DMS79 treated with DMSO at 0.1 percent for 48 hours (cell line): ENCODE data around the gene GABPB2.
A peak's percentile ranks its signal among the peaks of the same experiment; 100 is the strongest.

Experiments
- DNase-seq: peaks from one replicate; lab custom pipeline; 2025; lab: John Stamatoyannopoulos, UW

GABPB2 gene

GRCh38 chr1:151133018-151133806 lies 62.7 kb downstream of the GABPB2 start:
- no peak for DNase-seq

DNA sequence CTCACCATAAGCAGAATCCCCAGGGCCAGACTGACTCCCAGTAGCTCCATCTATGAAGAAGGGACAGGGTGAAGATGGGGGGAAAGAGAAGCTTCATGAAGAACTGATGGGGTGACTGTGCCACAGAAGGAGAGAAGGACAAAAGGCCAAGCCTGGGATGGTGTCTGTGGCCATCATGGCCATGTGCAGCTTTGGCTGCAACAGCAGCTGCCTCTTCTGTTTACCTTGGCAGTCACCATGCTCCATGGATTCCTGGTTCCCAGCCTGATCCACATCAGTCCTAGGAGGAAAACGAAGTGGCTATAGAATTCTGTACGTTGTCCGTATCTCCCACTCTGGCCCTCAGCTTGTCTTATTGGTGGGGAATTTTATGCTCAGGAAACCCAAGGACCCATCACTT lies 63.8 kb downstream of the GABPB2 start:
- DNase-seq = no peak

GRCh38 chr1:151134991-151135390 lies 64.4 kb downstream of the GABPB2 start:
- no peak for DNase-seq

DNA sequence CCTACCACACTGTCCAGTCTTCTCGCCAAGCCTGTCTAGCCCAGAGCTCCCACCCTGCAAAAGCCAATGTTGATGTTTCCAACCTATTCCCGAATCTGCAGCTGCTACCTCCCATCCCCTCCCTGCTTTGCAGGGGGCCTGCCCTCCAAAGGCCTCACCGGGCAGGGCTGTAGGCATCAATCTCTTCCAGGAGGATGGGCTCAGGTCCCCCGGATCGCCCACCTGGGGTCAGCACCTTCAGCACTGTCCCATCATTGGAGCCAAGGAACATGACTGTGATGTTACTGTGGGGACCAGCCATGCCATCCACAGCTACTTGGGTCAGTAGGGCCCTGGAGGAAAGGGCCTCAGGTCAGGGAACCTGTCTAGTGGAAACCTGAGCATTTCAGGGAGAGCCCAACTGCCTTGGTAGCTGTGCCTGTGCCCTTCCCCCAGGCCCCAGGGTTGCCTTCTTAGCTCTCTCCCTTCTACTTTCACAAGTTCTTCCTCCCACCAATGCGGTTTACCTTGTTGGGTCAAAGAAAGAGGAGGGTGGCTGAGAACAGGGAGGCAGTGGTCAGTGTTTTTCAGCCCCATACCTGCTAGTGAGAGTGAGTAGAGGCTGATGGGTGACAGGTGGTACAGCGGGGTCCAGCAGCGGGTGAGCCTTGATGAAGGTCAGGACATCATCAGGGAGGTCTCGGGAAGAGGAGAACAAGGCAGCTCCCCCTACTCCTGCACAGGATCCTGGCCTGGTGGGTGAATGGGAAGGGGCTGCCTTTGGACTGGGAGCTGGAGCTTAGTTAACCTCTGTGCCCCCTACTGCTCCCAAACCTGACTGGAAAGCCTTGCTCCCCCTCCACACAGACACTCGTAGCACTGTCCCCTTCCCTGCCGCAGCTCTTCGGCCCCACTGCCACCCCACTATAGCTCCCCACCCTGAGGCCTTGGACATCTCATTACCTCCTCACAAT lies 65.1 kb downstream of the GABPB2 start:
- DNase-seq = no peak

GRCh38 chr1:151137789-151138188 lies 67.2 kb downstream of the GABPB2 start:
- DNase-seq = no peak

DNA sequence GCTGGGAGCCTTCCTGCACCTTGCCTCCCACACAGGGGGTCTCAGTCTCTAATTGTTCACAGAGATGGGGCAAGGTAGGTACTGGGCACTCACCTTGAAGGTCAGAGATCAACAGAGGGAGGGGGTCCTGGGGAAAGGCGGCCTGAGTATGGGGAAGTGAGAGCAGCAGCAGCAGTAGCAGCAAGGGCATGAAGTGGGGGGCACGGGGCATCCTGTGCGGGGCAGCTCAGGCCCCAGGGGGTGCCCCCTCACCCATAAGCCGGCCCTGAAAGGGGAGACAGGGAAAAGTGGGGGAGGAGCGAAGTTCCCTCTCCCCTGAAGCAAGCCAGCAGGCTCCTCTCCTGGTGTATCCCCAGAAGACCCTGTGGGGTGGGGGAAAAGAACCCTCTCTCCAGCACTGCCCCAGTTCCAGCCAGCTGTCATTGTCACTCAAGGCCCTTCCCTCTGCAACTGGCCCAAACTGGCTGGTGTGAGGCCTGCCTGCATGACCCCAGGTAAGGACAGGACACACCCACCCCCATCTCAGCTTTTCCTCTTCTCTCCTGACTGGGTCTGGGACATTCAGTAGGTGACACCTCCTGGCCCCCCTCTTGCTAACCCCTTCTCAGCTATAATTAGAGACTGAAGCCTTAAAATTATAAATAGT lies 72.0 kb downstream of the GABPB2 start:
- DNase-seq = no peak

GRCh38 chr1:151143057-151143435 lies 72.5 kb downstream of the GABPB2 start:
- DNase-seq = no peak

GRCh38 chr1:151143986-151144385 lies 73.4 kb downstream of the GABPB2 start:
- DNase-seq = no peak

GRCh38 chr1:151144474-151145303 lies 74.1 kb downstream of the GABPB2 start:
- DNase-seq = peak; percentile 34

DNA sequence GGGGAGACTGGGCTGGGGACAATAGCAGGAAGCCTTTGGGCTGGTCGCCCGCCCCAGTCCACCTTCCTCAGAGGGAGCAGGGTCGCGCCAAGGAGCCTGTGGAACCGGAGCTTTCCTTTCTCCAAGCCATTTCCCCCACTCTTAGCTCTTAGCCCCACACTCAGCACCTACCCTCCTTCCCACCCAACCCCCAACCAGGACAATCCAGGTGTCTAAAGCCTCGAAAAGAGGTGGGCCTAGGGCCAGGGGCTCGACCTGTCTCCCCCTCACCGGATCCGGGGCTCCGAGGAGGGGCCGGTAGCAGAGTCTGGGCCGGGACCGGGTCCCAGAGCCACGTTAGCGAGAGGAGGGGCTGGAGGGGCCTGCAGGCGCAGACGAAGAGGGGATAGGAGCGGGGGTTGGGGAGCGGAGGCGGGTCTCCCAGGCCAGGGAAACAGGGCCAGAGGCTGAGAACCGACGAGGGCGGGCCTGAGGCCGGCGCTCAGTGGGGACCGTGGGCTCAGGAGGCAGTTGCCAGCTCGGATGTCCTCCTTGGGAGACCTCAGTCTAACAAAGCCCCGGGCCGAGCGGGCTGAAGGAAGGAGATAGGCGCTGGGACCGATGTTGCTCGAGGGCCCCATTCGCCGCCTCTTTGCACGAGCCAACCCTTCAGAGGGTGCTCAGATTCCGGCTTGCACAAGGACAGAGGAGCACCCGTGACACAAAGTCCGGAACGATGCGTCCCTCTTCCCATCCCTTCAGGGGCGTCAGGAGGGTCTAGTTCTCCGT lies 74.9 kb downstream of the GABPB2 start:
- DNase-seq = peak; percentile 25

GRCh38 chr1:151146072-151146411 lies 75.5 kb downstream of the GABPB2 start:
- peak; percentile 28 for DNase-seq

DNA sequence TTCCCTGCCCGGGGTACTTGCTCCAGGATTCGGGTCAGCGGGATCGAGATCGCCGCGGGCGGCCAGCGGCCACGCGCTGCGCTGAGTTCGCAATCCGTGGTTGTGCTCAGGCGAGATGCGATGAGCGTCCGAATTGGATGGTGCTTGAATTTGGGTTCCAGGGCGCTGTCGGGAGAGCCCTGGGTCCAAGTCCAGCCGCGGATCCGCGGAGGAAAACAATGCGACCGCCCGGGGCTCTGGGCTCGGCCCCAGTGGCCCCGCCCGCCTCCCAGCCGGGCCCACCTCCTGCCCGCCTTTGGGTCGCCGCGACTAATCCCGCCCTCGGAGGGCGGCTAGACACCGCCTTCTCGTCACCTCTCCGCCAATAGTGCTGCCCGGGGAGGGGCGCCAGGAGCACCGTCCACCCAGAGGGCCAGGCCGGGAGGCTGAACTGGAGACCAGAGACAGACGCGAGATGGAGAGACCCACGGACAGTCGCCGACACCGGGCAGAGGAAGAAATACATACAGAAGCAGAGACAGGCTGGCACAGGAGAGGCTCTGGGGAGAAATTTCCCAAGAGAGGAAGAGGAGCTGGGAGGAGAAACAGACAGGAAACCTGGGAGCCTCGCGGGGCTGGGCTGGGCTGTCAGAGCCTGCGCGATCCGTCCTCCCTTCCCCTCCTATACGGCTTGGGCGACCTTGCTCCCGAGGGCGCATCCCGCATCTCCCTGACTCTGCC lies 76.0 kb downstream of the GABPB2 start, which contains the start of gene SEMA6C:
Gene SEMA6C (minus strand): TSS at position 220 of the 720 bp plus-strand sequence. CDS start 4,010 bp downstream, outside the sequence.
- peak; percentile 91 for DNase-seq

- no peak for DNase-seq
Measured at GRCh38 chr1:151147132-151147503, 76.6 kb downstream of the GABPB2 start.

DNA sequence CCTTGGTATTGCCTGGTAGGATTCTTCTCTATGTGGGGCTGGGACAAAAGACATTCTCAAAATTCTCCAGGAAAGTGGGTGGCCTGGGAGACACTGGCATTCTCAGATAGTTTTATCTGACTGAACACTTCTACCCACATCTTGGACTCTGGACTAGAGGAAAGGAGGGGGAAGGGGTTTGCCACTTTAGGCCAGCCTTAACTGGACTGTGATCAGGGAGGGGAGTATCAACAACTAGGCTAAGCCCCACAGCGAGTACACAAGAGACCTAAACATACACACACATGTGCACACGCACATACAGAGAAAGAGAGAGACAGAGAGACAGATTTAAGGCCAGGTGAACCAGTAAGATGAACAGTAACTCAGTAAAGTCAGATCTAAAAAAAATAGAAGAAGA lies 77.1 kb downstream of the GABPB2 start:
- no peak for DNase-seq

GRCh38 chr1:151156515-151156819 lies 85.9 kb downstream of the GABPB2 start, which contains the start of gene TNFAIP8L2:
Gene TNFAIP8L2 (plus strand): TSS chr1:151156649. CDS start chr1:151158698, 2,049 bp downstream.
- DNase-seq = no peak

DNA sequence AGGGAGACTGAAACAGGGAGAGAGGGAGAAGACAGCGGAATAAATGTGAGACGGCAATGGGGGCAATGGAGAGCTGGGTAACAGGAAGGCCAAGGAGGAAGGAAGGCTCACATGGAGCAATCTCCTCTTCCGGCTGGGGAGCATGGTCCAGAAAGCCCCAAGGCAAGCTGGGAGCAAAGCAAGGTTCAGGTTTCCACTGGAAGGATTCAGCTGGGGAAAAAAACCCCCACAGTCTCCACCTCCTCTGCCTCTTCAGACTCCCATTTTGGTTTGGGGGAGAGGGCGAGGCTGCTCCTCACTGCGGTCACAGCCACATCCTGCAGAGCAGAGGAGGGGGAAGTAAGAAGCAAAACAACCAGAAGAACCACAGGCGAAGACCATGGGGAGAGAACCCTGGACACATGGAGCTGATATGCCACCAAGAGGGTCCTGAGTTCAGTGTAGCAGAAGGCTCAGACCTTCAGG lies 86.5 kb downstream of the GABPB2 start:
- DNase-seq = no peak

GRCh38 chr1:151158326-151158725 lies 87.8 kb downstream of the GABPB2 start:
- no peak for DNase-seq

DNA sequence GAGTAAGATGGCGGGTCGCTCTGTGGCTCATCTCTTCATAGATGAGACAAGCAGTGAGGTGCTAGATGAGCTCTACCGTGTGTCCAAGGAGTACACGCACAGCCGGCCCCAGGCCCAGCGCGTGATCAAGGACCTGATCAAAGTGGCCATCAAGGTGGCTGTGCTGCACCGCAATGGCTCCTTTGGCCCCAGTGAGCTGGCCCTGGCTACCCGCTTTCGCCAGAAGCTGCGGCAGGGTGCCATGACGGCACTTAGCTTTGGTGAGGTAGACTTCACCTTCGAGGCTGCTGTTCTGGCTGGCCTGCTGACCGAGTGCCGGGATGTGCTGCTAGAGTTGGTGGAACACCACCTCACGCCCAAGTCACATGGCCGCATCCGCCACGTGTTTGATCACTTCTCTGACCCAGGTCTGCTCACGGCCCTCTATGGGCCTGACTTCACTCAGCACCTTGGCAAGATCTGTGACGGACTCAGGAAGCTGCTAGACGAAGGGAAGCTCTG lies 88.2 kb downstream of the GABPB2 start:
- DNase-seq = no peak

GRCh38 chr1:151159373-151159772 lies 88.8 kb downstream of the GABPB2 start:
- no peak for DNase-seq

GRCh38 chr1:151164732-151165280 lies 94.2 kb downstream of the GABPB2 start:
- DNase-seq = no peak
